ENCODE measurements around the gene SPINK8.
"Not testable (repeated sequence)": the region's sequence is repeated elsewhere in the genome, so short reads cannot be mapped to it uniquely, and the experiment has no call there.

Gene SPINK8

DNA sequence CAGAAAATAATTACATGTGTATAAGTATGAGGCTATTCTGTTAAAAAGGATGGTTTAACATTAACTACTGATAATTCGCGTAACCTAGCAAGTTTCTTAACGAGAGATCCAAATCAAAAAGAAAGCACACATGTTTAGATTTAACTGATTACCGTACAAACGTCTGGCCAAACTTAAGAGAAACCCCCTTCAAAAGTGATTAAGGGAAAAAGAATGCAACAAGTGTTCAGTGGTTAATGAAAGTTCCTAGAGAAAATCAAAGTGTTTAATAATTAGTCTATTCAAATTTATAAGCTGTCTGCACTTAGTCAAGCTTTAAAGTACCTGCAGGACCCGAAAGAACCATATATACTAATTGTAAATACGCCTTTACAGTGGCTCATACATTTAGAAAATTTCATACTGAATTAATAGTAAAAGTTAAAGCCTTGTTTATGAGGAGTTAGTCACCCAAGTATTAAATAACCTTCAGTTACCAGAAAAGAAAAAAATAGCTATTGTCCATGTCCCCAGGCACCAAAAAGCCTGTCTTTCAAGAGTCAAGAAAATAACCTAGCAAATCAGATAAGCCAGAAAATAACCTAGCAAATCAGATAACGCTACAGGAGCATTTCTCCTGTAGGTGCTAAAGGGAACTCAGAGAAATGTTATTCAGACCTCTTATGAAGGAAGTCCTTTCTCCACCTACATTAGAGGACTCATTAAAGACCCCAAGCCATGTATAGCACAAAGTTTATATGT lies 58.0 kb downstream of the SPINK8 start:
- no peak for DNase-seq

DNA sequence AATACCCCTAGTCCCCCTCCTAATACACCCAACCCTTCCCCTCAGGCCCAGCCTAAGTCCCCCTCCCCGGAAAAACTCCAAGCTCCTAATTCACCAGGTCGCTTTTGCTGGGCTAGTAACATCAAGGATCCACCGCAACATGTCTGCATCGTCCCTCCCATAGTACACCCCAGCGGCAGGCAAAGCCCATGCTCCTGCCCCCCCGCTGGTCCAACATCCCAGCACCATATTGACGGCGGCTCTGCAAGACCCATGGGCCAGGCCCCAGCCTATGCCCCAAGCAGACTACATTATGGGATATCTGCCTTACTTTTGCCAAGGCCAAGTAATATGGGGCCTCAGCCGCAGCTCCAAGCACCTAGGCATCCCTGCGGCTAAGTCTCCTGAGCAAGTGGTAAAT lies 59.0 kb downstream of the SPINK8 start:
- no peak for DNase-seq

DNA sequence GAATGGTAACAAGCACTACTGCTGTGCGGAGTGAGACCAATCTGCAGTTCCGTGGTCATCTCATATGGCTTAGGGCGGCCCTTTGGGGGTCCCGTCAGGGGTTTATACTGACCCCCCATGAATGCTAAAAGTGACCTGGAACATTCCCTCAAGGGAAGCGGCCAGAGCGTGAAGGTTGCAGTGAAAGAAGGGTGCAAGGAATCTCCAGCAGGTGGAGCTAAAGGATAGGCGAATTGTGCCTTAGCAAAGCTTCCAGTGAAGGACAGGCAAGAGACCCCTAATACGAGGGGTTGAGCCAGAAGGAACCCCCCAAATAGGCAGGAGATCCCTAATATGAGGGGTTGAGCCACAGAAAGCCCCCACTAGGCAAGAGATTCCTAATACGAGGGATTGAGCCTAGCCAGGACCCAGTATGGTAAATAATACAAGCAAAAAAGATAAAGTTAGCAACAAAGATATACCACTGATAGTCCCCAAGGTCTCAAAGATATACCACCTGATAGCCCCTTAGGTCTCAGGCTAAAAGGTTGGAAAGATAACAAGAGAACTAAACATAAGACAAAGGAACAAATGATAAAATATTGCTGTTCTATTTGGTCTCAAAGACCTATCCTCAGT lies 59.8 kb downstream of the SPINK8 start:
- DNase-seq: peak; percentile 56

DNA sequence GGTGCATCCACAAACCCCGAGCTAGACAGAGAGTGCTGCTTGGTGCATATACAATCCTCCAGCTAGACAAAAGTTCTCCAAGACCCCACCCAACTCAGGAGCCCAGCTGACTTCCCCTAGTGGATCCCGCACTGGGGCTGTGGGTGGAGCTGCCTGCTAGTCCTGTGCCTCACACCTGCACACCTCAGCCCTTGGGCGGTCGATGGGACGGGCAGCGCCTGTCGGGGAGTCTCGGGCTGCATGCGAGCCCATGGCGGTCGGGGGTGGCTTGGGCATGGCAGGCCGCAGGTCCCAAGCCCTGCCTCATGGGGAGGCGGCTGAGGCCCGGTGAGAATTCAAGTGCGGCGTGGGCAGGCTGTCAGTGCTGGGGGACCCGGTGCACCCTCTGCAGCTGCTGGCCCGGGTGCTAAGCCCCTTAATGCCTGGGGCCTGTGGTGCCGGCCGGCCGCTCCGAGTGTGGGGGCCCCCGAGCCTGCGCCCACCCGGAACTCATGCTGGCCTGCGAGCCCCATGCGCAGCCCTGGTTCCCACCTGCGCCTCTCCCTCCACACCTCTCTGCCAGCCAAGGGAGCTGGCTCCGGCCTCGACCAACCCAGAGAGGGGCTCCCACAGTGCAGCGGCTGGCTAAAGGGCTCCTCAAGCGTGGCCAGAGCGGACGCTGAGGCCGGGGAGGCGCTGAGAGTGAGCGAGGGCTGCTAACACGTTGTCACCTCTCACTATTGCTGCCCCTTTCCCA lies 61.5 kb downstream of the SPINK8 start:
- DNase-seq: no peak

DNA sequence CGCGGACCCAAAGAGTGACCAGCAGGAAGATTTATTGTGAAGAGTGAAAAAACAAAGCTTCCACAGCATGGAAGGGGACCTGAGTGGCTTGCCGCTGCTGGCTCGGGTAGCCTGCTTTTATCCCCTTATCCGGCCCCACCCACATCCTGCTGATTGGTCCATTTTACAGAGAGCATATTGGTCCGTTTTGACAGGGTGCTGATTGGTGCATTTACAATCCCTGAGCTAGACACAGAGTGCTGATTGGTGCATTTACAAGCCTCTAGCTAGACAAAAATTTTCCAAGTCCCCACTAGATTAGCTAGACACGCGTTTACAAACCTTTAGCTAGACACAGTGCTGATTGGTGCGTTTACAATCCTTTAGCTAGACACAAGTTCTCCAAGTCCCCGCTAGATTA lies 62.2 kb downstream of the SPINK8 start:
- not testable (repeated sequence) for DNase-seq

DNA sequence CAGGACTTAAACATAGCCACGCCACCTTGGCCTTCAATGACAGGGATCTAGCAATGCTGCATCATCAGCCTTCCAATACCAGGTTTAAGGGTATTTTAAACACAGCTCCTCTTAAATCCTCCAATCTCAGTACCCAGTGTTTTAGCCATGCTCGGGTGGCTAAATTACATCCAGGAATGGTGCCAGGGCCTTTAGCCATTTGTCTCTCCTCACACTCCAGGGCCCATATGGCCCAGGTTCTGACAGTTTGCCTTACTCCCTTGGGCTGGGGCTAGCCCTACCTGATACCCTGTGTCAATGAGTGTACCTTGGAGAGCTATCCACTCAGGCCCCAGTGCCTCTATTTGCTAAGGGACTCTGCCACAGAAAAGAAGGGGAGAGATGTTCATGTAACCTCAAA lies 63.2 kb downstream of the SPINK8 start:
- DNase-seq: no peak

DNA sequence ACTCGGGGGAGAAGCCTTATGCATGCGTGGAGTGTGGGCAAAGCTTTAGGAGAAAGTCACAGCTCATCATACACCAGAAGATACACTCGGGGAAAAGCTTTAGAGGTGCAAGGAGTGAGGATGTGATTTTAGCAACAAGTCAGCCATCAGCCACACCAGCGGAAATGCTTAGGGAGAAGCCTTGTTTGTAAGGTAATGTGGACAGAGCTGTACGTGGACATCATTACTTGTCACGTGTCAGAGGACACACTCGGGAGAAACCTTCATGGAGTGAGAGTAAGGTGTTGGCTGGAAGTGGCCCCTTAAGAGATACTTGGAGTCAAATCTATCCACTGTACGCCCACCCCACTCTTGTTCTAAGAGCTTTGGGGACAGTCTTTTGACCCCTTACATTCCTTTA lies 63.9 kb downstream of the SPINK8 start:
- no peak for DNase-seq

DNA sequence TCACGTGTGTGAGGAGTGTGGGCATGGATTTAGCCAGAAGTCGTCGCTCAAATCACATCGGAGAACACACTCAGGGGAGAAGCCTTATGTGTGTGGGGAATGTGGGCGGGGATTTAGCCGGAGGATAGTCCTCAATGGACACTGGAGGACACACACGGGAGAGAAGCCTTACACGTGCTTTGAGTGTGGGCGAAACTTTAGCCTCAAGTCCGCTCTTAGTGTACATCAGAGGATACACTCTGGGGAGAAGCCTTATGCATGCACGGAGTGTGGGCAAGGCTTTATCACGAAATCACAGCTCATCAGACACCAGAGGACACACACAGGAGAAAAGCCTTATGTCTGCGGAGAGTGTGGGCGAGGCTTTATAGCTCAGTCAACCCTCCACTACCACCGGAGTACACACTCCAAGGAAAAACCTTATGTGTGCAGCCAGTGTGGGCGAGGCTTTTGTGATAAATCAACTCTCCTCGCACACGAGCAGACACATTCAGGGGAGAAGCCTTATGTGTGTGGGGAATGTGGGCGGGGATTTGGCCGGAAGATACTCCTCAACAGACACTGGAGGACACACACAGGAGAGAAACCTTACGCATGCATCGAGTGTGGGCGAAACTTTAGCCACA lies 64.4 kb downstream of the SPINK8 start:
- DNase-seq: no peak

DNA sequence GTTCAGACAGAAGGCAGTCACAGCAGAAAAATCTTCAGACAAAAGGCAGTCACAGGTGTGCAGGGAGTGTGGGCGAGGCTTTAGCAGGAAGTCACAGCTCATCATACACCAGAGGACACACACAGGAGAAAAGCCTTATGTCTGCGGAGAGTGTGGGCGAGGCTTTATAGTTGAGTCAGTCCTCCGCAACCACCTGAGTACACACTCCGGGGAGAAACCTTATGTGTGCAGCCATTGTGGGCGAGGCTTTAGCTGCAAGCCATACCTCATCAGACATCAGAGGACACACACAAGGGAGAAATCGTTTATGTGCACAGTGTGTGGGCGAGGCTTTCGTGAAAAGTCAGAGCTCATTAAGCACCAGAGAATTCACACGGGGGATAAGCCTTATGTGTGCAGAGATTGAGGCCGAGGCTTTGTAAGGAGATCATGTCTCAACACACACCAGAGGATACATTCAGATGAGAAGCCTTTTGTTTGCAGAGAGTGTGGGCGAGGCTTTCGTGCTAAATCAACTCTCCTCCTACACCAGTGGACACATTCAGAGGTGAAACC lies 65.0 kb downstream of the SPINK8 start:
- DNase-seq: no peak

DNA sequence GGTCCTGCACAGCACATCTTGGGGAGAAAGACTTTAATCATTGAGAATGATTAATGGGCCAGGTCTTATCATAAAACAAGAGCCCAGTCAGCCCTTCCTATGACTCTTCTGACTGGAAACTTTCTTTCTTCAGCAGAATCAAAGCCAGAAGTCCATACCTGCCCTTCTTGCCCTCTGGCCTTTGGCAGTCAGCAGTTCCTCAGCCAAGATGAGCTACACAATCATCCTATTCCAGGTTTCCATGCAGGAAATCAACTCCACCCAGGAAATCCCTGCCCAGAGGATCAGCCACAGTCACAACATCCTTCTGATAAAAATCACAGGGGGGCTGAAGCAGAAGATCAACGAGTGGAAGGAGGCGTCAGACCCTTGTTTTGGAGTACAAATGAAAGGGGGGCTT lies 65.7 kb downstream of the SPINK8 start:
- DNase-seq: no peak

DNA sequence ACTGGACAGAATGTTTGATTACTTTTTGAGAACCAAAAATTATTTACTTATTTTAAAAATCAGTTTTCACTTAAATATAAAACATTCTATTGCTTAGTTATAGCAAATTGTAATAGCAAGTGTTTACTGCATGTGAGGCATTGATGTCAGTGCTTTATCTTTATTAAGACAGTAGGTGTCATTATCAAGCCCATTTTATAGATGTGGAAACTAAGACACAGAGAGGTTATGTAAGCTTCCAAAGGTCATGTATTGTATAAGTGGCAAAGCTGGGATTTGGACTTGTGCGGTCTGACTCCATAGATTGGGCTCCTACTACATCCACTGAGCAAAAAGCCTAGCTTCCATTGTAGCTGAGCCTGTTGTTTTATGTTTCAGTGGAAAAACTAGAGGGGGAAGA lies 74.9 kb downstream of the SPINK8 start:
- no peak for DNase-seq
